Trophoblast cell (in vitro differentiated cells and primary cell): Measurements from ENCODE around the gene KIF20B.

Source experiments
- DNase-seq, 2 donors: peaks; one replicate each; pipeline ENCODE4 v3.0.0-alpha.2; 2016
- H2AFZ ChIP-seq: 2 replicates; pipeline ENCODE4 v1.6.1; 2013; ENCODE audit warnings: low read length, moderate library complexity, mild to moderate bottlenecking; ENCODE audit not compliant: insufficient read depth, poor library complexity
- H2AK5ac ChIP-seq: 2 replicates; pipeline ENCODE4 v1.6.1; 2013; ENCODE audit warnings: mild to moderate bottlenecking, low read length
- H2BK120ac ChIP-seq: 2 replicates; pipeline ENCODE4 v1.6.1; 2013; ENCODE audit warnings: low read length, mild to moderate bottlenecking, moderate library complexity; ENCODE audit not compliant: insufficient read depth, poor library complexity
- H2BK12ac ChIP-seq: 2 replicates; pipeline ENCODE4 v1.6.1; 2013; ENCODE audit warnings: mild to moderate bottlenecking, low read length, moderate library complexity
- H2BK5ac ChIP-seq: 2 replicates; pipeline ENCODE4 v1.6.1; 2013; ENCODE audit warnings: low read length, low read depth, moderate library complexity, mild to moderate bottlenecking; ENCODE audit not compliant: poor library complexity
- H3K14ac ChIP-seq: 2 replicates; pipeline ENCODE4 v1.6.1; 2013; ENCODE audit warnings: mild to moderate bottlenecking, low read length
- H3K18ac ChIP-seq: 2 replicates; pipeline ENCODE4 v1.6.1; 2013; ENCODE audit warnings: mild to moderate bottlenecking, low read length
- H3K23ac ChIP-seq: 2 replicates; pipeline ENCODE4 v1.6.1; 2013; ENCODE audit warnings: low read length
- H3K27ac ChIP-seq: 2 replicates; pipeline ENCODE4 v1.5.1; 2013; ENCODE audit warnings: low read depth, mild to moderate bottlenecking, inconsistent platforms, low read length, moderate library complexity
- H3K27me3 ChIP-seq: 2 replicates; pipeline ENCODE4 v1.6.1; 2013; ENCODE audit warnings: inconsistent platforms, mild to moderate bottlenecking, low read length, moderate library complexity; ENCODE audit not compliant: insufficient read depth
- H3K36me3 ChIP-seq, 2 experiments: 1 replicate in 1 of 2; 2 replicates in 1 of 2; pipeline ENCODE4 v1.6.1; 2013; ENCODE audit warnings: low read length in 2 of 2, mild to moderate bottlenecking in 2 of 2, moderate library complexity in 1 of 2; ENCODE audit not compliant: insufficient read depth in 2 of 2, control insufficient read depth in 1 of 2
- H3K4ac ChIP-seq: 2 replicates; pipeline ENCODE4 v1.6.1; 2013; ENCODE audit warnings: low read depth, mild to moderate bottlenecking, low read length, moderate library complexity
- H3K4me1 ChIP-seq, 2 experiments: 1 replicate in 1 of 2; 2 replicates in 1 of 2; pipeline ENCODE4 v1.6.1; 2013; ENCODE audit warnings: low read length in 2 of 2, mild to moderate bottlenecking in 2 of 2, moderate library complexity in 1 of 2; ENCODE audit not compliant: insufficient read depth in 2 of 2, control insufficient read depth in 1 of 2
- H3K4me2 ChIP-seq: 2 replicates; pipeline ENCODE4 v1.6.1; 2013; ENCODE audit warnings: inconsistent platforms, mild to moderate bottlenecking, low read length, moderate library complexity
- H3K4me3 ChIP-seq: 2 replicates; pipeline ENCODE4 v1.5.1; 2013; ENCODE audit warnings: mild to moderate bottlenecking, low read depth, low read length, inconsistent platforms
- H3K79me1 ChIP-seq: one replicate; pipeline ENCODE4 v1.6.1; 2013; ENCODE audit warnings: low read length
- H3K79me2 ChIP-seq: 2 replicates; pipeline ENCODE4 v1.6.1; 2013; ENCODE audit warnings: low read length, mild to moderate bottlenecking; ENCODE audit not compliant: control insufficient read depth, insufficient read depth, poor library complexity
- H3K9ac ChIP-seq: 2 replicates; pipeline ENCODE4 v1.6.1; 2013; ENCODE audit warnings: mild to moderate bottlenecking, low read length
- H3K9me3 ChIP-seq: 2 replicates; pipeline ENCODE4 v1.6.1; 2013; ENCODE audit warnings: low read depth, mild to moderate bottlenecking, control low read depth, inconsistent platforms, low read length; ENCODE audit not compliant: insufficient read depth
- H4K12ac ChIP-seq: 2 replicates; pipeline ENCODE4 v1.6.1; 2013; ENCODE audit warnings: low read depth, mild to moderate bottlenecking, low read length, moderate library complexity
- H4K8ac ChIP-seq: 2 replicates; pipeline ENCODE4 v1.6.1; 2013; ENCODE audit warnings: low read depth, mild to moderate bottlenecking, low read length, moderate library complexity
- H4K91ac ChIP-seq: one replicate; pipeline ENCODE4 v1.6.1; 2013; ENCODE audit warnings: low read depth, mild to moderate bottlenecking, low read length, moderate library complexity
- WGBS: extraction: QIAGEN DNeasy Blood & Tissue Kit; methylation state at CpG from one replicate; pipeline ENCODE4 v1.1.7; 2013; ENCODE audit warnings: missing lambda C conversion rate; ENCODE audit not compliant: insufficient read length, insufficient coverage; ENCODE audit errors: extremely low coverage; 5-methylcytosine and 5-hydroxymethylcytosine counted together

The KIF20B gene

DNA sequence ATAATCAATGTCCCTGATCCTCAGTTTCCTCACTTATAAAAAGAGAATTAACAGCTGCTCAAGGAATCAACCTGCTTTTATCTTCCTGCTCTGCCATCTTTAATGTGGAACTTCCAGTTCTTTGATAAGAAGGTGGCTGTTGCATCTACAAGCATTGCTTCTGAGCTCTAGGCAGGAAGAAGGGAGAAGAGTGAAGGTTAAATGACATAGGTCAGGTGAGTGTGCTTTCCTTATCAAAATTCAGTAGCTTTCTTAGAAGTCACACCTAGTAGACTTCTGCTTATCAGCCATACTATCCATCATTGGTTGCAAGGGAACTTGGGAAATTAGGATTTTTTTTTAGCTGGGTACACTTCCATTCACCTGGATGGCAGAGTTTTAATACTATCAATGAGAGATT, 24.0 kb upstream of the KIF20B start:
- H3K9me3 ChIP-seq, result no peaks in the 10 kb centered on the region
- no peak overlapping the region for H3K9ac ChIP-seq
- no peak overlapping the region for H4K12ac ChIP-seq
- no peak overlapping the region for H3K4me2 ChIP-seq
- H2BK5ac ChIP-seq, result no peak overlapping the region
- no peak overlapping the region for H3K14ac ChIP-seq
- no peak overlapping the region for H3K4me3 ChIP-seq
- H3K4me1 ChIP-seq, result peaks cover 0 to 2% of the 10 kb centered on the region in 2 experiments
- H3K4ac ChIP-seq, result no peak overlapping the region
- H3K27me3 ChIP-seq, result no peaks in the 10 kb centered on the region
- no peak overlapping the region for H3K18ac ChIP-seq
- no peaks in the 10 kb centered on the region for H3K79me1 ChIP-seq
- no peaks in the 10 kb centered on the region for H3K36me3 ChIP-seq
- DNase-seq, result no peak
- H2BK120ac ChIP-seq, result no peak overlapping the region
- H3K27ac ChIP-seq, result no peak overlapping the region
- H2BK12ac ChIP-seq, result no peak overlapping the region
- no peak overlapping the region for H2AFZ ChIP-seq
- H4K91ac ChIP-seq, result no peak overlapping the region
- H2AK5ac ChIP-seq, result no peak overlapping the region
- H3K79me2 ChIP-seq, result no peaks in the 10 kb centered on the region
- H4K8ac ChIP-seq, result no peak overlapping the region
- no peak overlapping the region for H3K23ac ChIP-seq

DNA sequence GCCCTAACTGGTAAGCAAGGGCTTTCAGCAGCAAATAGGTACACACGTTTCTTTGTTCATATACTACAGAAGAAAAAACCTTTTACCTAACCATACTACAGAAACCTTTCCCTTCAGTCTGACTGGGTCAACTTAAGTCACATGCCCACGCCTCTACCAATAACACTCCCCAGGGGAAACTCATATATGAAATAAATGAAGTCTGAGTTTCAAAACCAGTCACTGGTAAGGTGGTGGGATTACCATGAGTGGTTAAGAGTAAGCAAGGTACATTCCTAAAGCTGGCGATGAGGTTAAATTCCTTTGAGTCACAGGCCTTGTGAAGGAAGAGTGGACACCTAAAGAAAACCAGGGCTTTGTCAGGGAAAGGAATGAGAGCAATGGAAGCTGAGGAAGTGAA, 21.4 kb upstream of the KIF20B start:
- H2AFZ ChIP-seq, result no peak overlapping the region
- H3K36me3 ChIP-seq, result no peaks in the 10 kb centered on the region
- no peak for DNase-seq
- no peak overlapping the region for H3K18ac ChIP-seq
- H3K4ac ChIP-seq, result no peak overlapping the region
- H3K9me3 ChIP-seq, result no peaks in the 10 kb centered on the region
- no peak overlapping the region for H2AK5ac ChIP-seq
- no peak overlapping the region for H4K12ac ChIP-seq
- peaks cover 0 to 2% of the 10 kb centered on the region in 2 experiments for H3K4me1 ChIP-seq
- no peak overlapping the region for H3K4me2 ChIP-seq
- WGBS, result no CpG with 5 or more reads among the region's 3 CpGs
- H2BK120ac ChIP-seq, result no peak overlapping the region
- H3K79me1 ChIP-seq, result no peaks in the 10 kb centered on the region
- no peaks in the 10 kb centered on the region for H3K27me3 ChIP-seq
- H3K14ac ChIP-seq, result no peak overlapping the region
- no peaks in the 10 kb centered on the region for H3K79me2 ChIP-seq
- no peak overlapping the region for H3K9ac ChIP-seq
- no peak overlapping the region for H2BK12ac ChIP-seq
- H3K27ac ChIP-seq, result no peak overlapping the region
- H4K91ac ChIP-seq, result no peak overlapping the region
- H3K4me3 ChIP-seq, result no peak overlapping the region
- H4K8ac ChIP-seq, result no peak overlapping the region
- no peak overlapping the region for H3K23ac ChIP-seq
- H2BK5ac ChIP-seq, result no peak overlapping the region

DNA sequence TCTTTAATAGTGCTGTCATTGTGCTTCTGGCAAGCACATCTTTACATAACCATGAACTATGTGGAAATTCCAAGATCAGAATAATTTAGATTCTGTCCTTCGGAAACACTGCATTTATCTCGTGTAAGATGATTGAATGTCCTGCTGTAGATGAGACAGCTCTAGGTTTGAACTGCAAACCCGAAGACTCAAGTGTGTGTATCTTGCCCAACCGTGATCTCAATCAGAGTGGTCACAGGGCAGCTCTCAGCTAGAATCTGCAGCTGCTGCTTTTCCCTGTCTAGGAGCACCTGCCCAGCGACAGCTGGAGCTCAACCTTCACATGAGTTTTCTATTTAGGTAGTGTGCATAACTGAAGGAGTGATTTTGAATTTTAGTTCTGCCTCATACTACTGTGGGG, 17.5 kb upstream of the KIF20B start:
- H2BK12ac ChIP-seq, result no peak overlapping the region
- no peaks in the 10 kb centered on the region for H3K79me2 ChIP-seq
- H3K4ac ChIP-seq, result no peak overlapping the region
- no peaks in the 10 kb centered on the region for H3K9me3 ChIP-seq
- H3K4me1 ChIP-seq, result peaks cover 0 to 2% of the 10 kb centered on the region in 2 experiments
- H3K23ac ChIP-seq, result no peak overlapping the region
- H2AK5ac ChIP-seq, result no peak overlapping the region
- H3K4me2 ChIP-seq, result no peak overlapping the region
- no peak overlapping the region for H4K12ac ChIP-seq
- H3K9ac ChIP-seq, result peak overlapping the region; percentile 61
- H3K27me3 ChIP-seq, result no peaks in the 10 kb centered on the region
- H3K18ac ChIP-seq, result no peak overlapping the region
- no peak overlapping the region for H2BK120ac ChIP-seq
- no peak overlapping the region for H3K27ac ChIP-seq
- H2BK5ac ChIP-seq, result no peak overlapping the region
- H3K36me3 ChIP-seq, result no peaks in the 10 kb centered on the region
- no CpG with 5 or more reads among the region's 5 CpGs for WGBS
- H2AFZ ChIP-seq, result no peak overlapping the region
- H3K14ac ChIP-seq, result no peak overlapping the region
- DNase-seq, result peak in 1 of 2 donors; percentile 2
- no peak overlapping the region for H4K8ac ChIP-seq
- no peak overlapping the region for H3K4me3 ChIP-seq
- H4K91ac ChIP-seq, result no peak overlapping the region
- H3K79me1 ChIP-seq, result no peaks in the 10 kb centered on the region

DNA sequence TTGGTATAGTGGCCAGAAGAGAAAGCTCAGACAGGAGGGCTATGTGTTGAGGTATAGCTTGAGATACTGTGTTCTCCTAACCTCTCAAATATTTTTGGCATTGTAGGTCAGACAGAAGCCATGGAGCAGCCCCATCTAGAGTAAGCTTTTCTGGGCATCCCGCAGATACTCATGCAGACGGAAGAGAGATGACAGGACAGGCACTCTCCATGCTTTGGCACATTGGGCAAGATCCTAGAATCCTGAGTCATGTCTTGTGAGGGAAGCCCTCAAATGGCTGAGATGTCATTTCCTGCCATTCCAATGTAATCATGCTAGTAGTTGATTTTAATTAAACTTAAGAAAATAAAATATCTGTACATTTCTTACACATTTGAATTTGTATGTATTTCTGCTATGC, 16.8 kb upstream of the KIF20B start:
- no peak overlapping the region for H4K8ac ChIP-seq
- no peaks in the 10 kb centered on the region for H3K27me3 ChIP-seq

More for the DNA sequence above, 16.8 kb upstream of the KIF20B start:
- H3K14ac ChIP-seq, result no peak overlapping the region
- no peak overlapping the region for H3K4ac ChIP-seq
- no peak overlapping the region for H3K9ac ChIP-seq
- H4K12ac ChIP-seq, result no peak overlapping the region
- peaks cover 0 to 2% of the 10 kb centered on the region in 2 experiments for H3K4me1 ChIP-seq
- no peak overlapping the region for H2BK12ac ChIP-seq
- no peak overlapping the region for H3K18ac ChIP-seq
- no peaks in the 10 kb centered on the region for H3K36me3 ChIP-seq
- no peak overlapping the region for H3K4me2 ChIP-seq
- H2BK5ac ChIP-seq, result no peak overlapping the region
- no peak overlapping the region for H2BK120ac ChIP-seq
- no peak overlapping the region for H2AFZ ChIP-seq
- H3K9me3 ChIP-seq, result no peaks in the 10 kb centered on the region
- no peak overlapping the region for H3K4me3 ChIP-seq
- no CpG with 5 or more reads among the region's 2 CpGs for WGBS
- H3K23ac ChIP-seq, result no peak overlapping the region
- H3K79me2 ChIP-seq, result no peaks in the 10 kb centered on the region
- peak in 1 of 2 donors; percentile 10 for DNase-seq
- no peak overlapping the region for H3K27ac ChIP-seq
- no peak overlapping the region for H2AK5ac ChIP-seq
- no peak overlapping the region for H4K91ac ChIP-seq
- H3K79me1 ChIP-seq, result no peaks in the 10 kb centered on the region
